ENCODE results near the gene ADCY10. TPM values are rescaled to one million over a fixed set of nuclear protein-coding genes. Genes with fewer than 3 reads are reported as not detected.

ADCY10 gene
- total RNA-seq, 1 experiment from 2014 or later, result 0.10 TPM

- ChIA-PET POLR2A (no interaction called here), CTCF (interaction anchor here (0.6 kb wide), 1 partner anchor 161 kb away, joined by 3 read pairs; no protein-coding TSS in a partner anchor)
- H3K4me3 ChIP-seq (ENCODE audit: low read depth in 2 of 2, low read length in 2 of 2), result peak overlapping the region; percentile 95 to 96
- peaks cover 32% of the 10 kb centered on the region for H3K4me1 ChIP-seq (ENCODE audit: control insufficient read depth, insufficient read depth, low read length)
- intact Hi-C loops (cut with micrococcal nuclease; ENCODE audit: unreplicated experiment) (no loop called here), in situ Hi-C loops (cut with HindIII; ENCODE audit: low pct_unique_long_range_greater_than_20kb, low sequenced_read_pairs) (no loop called here)
- H3K9me3 ChIP-seq (ENCODE audit: control insufficient read depth, insufficient read depth, low read depth, low read length), result no peaks in the 10 kb centered on the region
- no peaks in the 10 kb centered on the region for H3K27me3 ChIP-seq (ENCODE audit: control insufficient read depth, insufficient read depth, low read length)
- peak; percentile 48 for ATAC-seq
- peak overlapping the region; percentile 99 for H3K27ac ChIP-seq (ENCODE audit: low read length)
- no TSS peak for BruUV-seq (replicated peaks)
- TF ChIP-seq TCF7L2 (IDR thresholded peaks at IDR 0.05; ENCODE audit: low read depth, low read length), result no peak
- 0 out of 2 replicates have a peak, but pooled peaks have one; percentile 25 for TF ChIP-seq SIN3A (IDR thresholded peaks at IDR 0.05; ENCODE audit: borderline replicate concordance, insufficient read depth, low read depth, low read length)
- TF ChIP-seq POLR2AphosphoS5 (IDR thresholded peaks at IDR 0.05; ENCODE audit: low read depth, low read length), result peak; percentile 2; the same call in 1 of the 2 replicates
- DNase-seq (ENCODE audit: low read depth, low spot score), result peak; percentile 32
- H3K36me3 ChIP-seq (ENCODE audit: control insufficient read depth, insufficient read depth, low read length), result no peaks in the 10 kb centered on the region; the same call in none of the 2 replicates
Observed at GRCh38 chr1:167935216-167936067, 21.5 kb upstream of the ADCY10 start.

- in situ Hi-C loops (cut with HindIII; ENCODE audit: low pct_unique_long_range_greater_than_20kb, low sequenced_read_pairs), result no loop called here
- ATAC-seq, result no peak
- POLR2A ChIA-PET, result no interaction called here
- peak overlapping the region; percentile 99 for H3K27ac ChIP-seq (ENCODE audit: low read length)
- TF ChIP-seq SIN3A (IDR thresholded peaks at IDR 0.05; ENCODE audit: borderline replicate concordance, insufficient read depth, low read depth, low read length), result no peak
- no peak for TF ChIP-seq TCF7L2 (IDR thresholded peaks at IDR 0.05; ENCODE audit: low read depth, low read length)
- TF ChIP-seq POLR2AphosphoS5 (IDR thresholded peaks at IDR 0.05; ENCODE audit: low read depth, low read length), result no peak
- TF ChIP-seq CTCF (IDR thresholded peaks at IDR 0.05), result no peak
- no peak for TF ChIP-seq REST (IDR thresholded peaks at IDR 0.05; ENCODE audit: insufficient read depth in 1 of 2, low read depth in 2 of 2, low read length in 1 of 2)
- intact Hi-C loops (cut with micrococcal nuclease; ENCODE audit: unreplicated experiment), result no loop called here
- no peaks in the 10 kb centered on the region for H3K27me3 ChIP-seq (ENCODE audit: control insufficient read depth, insufficient read depth, low read length)
- peak overlapping the region; percentile 95 to 96 for H3K4me3 ChIP-seq (ENCODE audit: low read depth in 2 of 2, low read length in 2 of 2)
- CTCF ChIA-PET, result no interaction called here
- H3K9me3 ChIP-seq (ENCODE audit: control insufficient read depth, insufficient read depth, low read depth, low read length), result no peaks in the 10 kb centered on the region
- DNase-seq (ENCODE audit: low read depth, low spot score), result peak; percentile 27
- H3K36me3 ChIP-seq (ENCODE audit: control insufficient read depth, insufficient read depth, low read length), result no peaks in the 10 kb centered on the region; the same call in none of the 2 replicates
- H3K4me1 ChIP-seq (ENCODE audit: control insufficient read depth, insufficient read depth, low read length), result peaks cover 41% of the 10 kb centered on the region
- no TSS peak for BruUV-seq (replicated peaks)
Observed at GRCh38 chr1:167934426-167935215, 20.7 kb upstream of the ADCY10 start.
